GM18502 (cell line): ENCODE data around the gene ZNF284.
A peak's percentile ranks its signal among the peaks of the same experiment; 100 is the strongest.

Experiments used
- ATAC-seq: cut with Tn5 transposase; IDR thresholded peaks from one replicate; pipeline ENCODE4 v1.9.1; 2021; ENCODE audit warnings: mild to moderate bottlenecking; ENCODE audit not compliant: unreplicated experiment, poor library complexity

The ZNF284 gene

DNA sequence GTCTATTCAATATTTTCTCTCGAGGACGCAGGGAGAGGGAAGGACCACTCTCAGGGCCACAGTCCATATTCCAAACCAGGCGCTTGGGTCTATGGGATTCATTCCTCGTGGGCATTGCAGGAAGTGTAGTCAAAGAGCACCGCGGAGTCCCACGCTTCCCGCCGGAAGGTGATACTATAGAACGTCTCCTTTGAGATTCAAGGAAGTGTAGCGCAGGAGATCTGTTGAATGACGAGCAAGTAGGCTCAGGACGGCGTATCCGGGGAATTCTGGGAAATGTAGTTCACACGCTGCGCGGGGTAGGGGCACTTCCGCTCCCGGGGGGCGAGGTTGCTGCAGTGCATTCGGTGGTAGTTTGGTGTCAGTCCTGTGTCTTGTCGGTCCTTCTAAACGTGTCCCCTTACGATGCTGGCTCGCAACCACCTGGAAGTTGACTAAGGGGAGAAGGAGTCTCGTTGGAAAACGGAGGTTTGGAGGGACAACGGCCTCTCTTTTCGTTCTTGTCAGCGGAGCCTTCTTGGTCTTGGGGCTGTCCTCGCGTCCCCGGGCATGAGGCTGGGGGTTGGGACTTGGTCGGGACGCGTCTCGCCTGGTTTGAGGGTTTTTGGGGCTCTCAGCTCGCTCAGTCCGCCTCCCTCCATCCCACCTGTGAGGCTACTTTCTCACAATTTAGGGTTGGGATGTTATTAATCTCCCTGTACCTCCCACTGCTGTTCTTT lies at the start of gene ZNF284:
TSS of gene ZNF284 (plus strand) at position 336 of the 719 bp plus-strand sequence. CDS start 4,231 bp downstream, outside the sequence.
- peak; percentile 95 for ATAC-seq

GRCh38 chr19:44024900-44025216 lies 47.1 kb upstream of the ZNF284 start:
- no peak for ATAC-seq

GRCh38 chr19:44025217-44025936 lies 46.6 kb upstream of the ZNF284 start, which contains the start of gene ZNF222:
TSS of gene ZNF222 (plus strand) at chr19:44025379. CDS start at chr19:44025437, 58 bp downstream.
- peak; percentile 93 for ATAC-seq

DNA sequence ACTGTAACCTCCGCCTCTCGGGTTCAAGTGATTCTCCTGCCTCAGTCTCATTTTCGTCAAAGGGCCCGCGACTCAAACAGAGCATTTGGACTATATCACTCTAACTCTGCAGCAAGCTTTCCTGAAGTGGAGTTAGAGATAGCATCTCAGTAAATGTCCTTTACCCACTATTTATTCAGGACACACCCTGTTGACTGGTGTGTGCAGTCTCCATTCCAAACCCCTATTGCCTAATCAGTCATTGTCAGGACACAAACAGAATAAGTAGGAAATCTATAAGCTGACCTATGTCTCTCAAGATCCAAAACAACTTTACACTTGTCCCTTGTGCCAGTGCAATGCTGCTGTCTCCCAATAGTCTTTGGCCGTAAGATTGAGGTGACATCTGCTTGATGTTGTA lies 45.3 kb upstream of the ZNF284 start:
- ATAC-seq: no peak

GRCh38 chr19:44032001-44032610 lies 39.9 kb upstream of the ZNF284 start:
- no peak for ATAC-seq

DNA sequence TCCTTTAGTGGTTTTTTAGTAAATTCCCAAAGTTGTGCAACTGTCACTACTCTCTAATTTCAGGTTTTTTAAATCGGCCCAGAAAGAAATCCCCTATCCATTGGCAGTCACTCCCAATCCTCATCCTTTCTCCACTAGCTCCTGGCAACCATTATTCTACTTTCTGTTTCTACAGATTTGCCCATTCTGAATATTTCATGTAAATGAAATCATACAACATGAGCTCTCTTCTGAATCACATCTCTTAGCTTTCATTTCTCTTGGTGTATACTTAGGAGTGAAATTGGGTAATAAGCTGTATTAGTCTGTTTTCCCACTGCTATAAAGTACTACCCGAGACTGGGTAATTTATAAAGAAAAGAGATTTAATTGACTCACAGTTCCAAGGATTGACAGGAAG lies 29.8 kb upstream of the ZNF284 start:
- ATAC-seq: no peak

DNA sequence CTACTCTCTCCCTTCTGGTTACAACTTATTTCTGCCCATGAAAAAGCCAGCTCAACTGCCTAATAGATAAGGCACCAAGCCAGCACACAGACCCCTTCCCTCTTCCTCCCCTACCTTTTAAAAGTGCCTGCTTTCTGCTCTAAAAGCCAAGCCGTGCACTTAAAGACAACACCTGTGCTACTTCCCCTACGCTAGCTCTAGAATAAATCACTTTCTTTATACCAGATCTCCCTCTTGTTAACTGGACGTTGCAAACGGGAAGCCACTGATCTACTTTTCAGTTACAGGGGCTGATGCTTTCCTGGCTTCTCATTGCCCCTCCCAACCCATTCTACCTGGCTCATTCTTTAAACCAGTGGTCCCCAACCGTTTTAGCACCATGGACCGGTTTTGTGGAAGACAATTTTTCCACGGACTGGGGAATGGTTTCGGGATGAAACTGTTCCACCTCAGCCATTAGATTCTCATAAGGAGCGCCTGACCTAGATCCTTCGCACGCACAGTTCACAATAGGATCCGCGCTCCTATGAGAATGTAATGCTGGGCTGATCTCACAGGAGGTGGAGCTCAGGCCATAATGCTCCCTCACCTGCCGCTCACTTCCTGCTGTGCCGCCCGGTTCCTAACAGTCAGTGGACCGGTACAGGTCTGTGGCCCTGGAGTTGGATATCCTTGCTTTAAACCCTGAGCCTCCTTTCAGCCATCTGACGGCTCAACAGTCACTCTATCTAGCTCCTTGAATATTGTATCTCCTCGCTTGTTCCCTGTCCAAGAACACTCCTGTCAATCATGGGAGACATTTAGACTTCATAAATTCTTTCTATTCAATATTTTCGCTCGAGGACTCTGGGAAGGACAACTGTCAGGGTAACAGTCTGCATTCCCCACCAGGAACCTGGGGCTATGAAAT lies 21.0 kb upstream of the ZNF284 start:
- ATAC-seq: peak; percentile 40

- ATAC-seq: peak; percentile 83
These were observed 20.1 kb upstream of the ZNF284 start, which contains the start of gene ZNF223 for GRCh38 chr19:44051650-44052402. TSS of gene ZNF223 (plus strand) at chr19:44052036. CDS start at chr19:44055177, 3,141 bp downstream.

GRCh38 chr19:44055870-44056269 lies 16.1 kb upstream of the ZNF284 start:
- ATAC-seq: no peak

DNA sequence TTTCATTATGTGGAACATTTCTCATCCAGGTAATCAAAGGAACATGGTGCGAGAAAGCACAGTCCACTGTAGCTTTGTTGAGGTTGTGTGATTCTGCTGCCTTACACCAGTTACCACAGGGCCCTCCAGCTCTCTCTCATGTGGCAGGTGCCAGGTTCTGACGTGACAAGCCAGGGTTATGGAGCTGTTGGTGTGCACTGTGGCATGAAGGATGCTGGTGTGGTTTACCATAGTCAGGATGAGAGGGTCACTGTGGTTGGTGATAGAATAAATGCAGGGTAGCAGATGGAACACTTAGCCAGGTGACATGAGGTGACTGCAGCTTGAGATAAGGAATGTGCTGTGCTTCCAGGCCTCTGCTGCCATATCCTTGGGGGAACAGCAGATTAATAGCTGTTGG lies 12.7 kb upstream of the ZNF284 start:
- ATAC-seq: no peak

- no peak for ATAC-seq
These were observed 10.9 kb upstream of the ZNF284 start for GRCh38 chr19:44061038-44061437.

- ATAC-seq: no peak
These were observed 5.7 kb upstream of the ZNF284 start for GRCh38 chr19:44066305-44066704.

- no peak for ATAC-seq
These were observed 2.5 kb upstream of the ZNF284 start for GRCh38 chr19:44069415-44069814.

- ATAC-seq: peak; percentile 12
These were observed 813 bp downstream of the ZNF284 start for GRCh38 chr19:44072543-44073401.

GRCh38 chr19:44076325-44076724 lies 4.4 kb downstream of the ZNF284 start:
- no peak for ATAC-seq

DNA sequence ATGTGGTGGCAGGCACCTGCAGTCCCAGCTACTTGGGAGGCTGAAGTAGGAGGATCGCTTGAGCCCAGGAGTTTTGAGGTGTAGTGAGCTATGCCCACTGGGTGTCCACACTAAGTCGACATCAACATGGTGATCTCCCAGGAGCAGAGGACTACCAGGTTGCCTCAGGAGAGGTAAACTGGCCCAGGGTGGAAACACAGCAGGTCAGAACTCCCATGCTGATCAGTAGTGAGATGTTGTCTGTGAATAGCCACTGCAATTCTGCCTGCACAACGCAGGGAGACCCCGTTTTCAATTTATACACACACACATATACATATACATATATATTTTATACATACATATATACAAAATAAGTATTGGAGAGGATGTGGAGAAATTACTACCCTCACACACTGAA lies 20.1 kb downstream of the ZNF284 start:
- no peak for ATAC-seq

- peak; percentile 86 for ATAC-seq
These were observed 22.2 kb downstream of the ZNF284 start, which contains the start of gene ZNF224 for GRCh38 chr19:44093931-44094765. TSS of gene ZNF224 (plus strand) at chr19:44094361. CDS start at chr19:44097874, 3,513 bp downstream.

DNA sequence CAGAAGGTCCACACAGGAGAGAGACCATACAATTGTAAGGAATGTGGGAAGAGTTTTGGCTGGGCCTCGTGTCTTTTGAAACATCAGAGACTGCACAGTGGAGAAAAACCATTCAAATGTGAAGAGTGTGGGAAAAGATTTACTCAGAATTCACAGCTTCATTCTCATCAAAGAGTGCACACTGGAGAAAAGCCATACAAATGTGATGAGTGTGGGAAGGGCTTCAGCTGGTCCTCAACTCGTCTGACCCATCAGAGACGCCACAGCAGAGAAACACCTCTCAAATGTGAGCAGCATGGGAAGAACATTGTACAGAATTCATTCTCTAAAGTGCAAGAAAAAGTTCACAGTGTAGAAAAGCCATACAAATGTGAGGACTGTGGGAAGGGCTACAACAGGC lies 35.8 kb downstream of the ZNF284 start:
- ATAC-seq: no peak
